ENCODE results near the gene SRSF12. TPM values are rescaled to one million over a fixed set of nuclear protein-coding genes. Genes with fewer than 3 reads are reported as not detected.

The SRSF12 gene
- polyA plus RNA-seq, 4 donors, result 0.15 to 1.3 TPM; not detected in 2

DNA sequence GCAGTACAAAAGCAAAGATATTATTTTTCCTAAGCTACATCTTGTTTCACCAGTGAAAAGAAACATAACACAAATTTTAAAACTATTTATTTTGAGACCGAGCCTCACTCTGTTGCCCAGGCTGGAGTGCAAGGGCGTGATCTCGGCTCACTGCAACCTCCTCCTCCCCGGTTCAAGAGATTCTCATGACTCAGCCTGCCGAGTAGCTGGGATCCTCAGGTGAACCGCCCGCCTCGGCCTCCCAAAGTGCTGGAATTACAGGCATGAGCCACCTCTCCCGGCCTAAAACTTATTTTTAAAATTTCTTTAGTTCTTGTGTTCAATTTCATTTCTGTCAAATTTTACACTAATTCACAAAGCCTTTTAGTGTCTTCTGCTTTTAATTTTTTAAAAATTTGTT is 5.9 kb downstream of the SRSF12 start:
- Histone ChIP-seq H3K27me3 (ENCODE audit: control insufficient read depth in 3 of 3, insufficient read depth in 3 of 3, low read length in 3 of 3) (no peaks in the 10 kb centered on the region), H3K4me3 (ENCODE audit: low read depth in 1 of 3, low read length in 3 of 3) (no peak overlapping the region), H3K9me3 (ENCODE audit: control insufficient read depth in 2 of 2, insufficient read depth in 1 of 2, low read depth in 1 of 2, low read length in 1 of 2) (no peaks in the 10 kb centered on the region), H3K27ac (ENCODE audit: low read depth in 1 of 3, low read length in 2 of 3) (no peak overlapping the region), H3K4me1 (ENCODE audit: control insufficient read depth in 3 of 3, insufficient read depth in 2 of 3, low read depth in 1 of 3, low read length in 2 of 3) (peaks cover 0 to 2% (median 0%) of the 10 kb centered on the region in 3 donors), H3K36me3 (ENCODE audit: control insufficient read depth in 3 of 3, insufficient read depth in 2 of 3, low read depth in 1 of 3, low read length in 3 of 3) (no peaks in the 10 kb centered on the region)
- FAIRE-seq (no peak), DNase-seq (no peak)
- 95 to 96% (median 95%) methylated on average over 9 of the region's 9 CpGs for WGBS, 3 donors

GRCh38 chr6:89110284-89110683 is 7.6 kb downstream of the SRSF12 start:
- WGBS, 3 donors, result 85 to 94% (median 90%) methylated on average over 3 of the region's 3 CpGs

DNA sequence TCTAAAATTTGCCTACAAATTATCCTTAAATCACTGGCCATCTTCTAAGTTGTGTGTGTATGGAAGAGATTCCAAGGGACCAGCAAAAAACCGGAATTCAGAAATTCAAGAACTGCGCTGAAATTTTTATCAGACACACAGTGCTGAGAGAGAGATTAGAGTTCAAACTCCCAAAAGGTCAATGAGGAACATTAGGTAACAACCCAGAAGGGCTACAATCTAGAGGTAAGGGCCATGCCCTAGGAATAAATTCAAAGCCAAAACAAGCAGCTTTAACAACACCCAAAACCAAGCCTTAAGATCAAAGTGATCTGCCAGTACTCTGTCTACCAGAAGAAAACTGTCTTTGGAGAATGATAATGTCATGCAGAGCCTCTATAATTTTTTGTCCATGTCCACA is 17.8 kb downstream of the SRSF12 start:
- Histone ChIP-seq H3K9me3 (ENCODE audit: control insufficient read depth in 2 of 2, insufficient read depth in 1 of 2, low read depth in 1 of 2, low read length in 1 of 2) (no peaks in the 10 kb centered on the region), H3K4me3 (ENCODE audit: low read depth in 1 of 3, low read length in 3 of 3) (no peak overlapping the region), H3K27me3 (ENCODE audit: control insufficient read depth in 3 of 3, insufficient read depth in 3 of 3, low read length in 3 of 3) (no peaks in the 10 kb centered on the region), H3K4me1 (ENCODE audit: control insufficient read depth in 3 of 3, insufficient read depth in 2 of 3, low read depth in 1 of 3, low read length in 2 of 3) (no peaks in the 10 kb centered on the region), H3K36me3 (ENCODE audit: control insufficient read depth in 3 of 3, insufficient read depth in 2 of 3, low read depth in 1 of 3, low read length in 3 of 3) (no peaks in the 10 kb centered on the region), H3K27ac (ENCODE audit: low read depth in 1 of 3, low read length in 2 of 3) (no peak overlapping the region)
- WGBS, 3 donors, result 83 to 96% (median 92%) methylated on average over 2 of the region's 2 CpGs
- DNase-seq (no peak), FAIRE-seq (no peak)

More at GRCh38 chr6:89110284-89110683, 7.6 kb downstream of the SRSF12 start:
- Histone ChIP-seq H3K36me3 (ENCODE audit: control insufficient read depth in 3 of 3, insufficient read depth in 2 of 3, low read depth in 1 of 3, low read length in 3 of 3) (no peaks in the 10 kb centered on the region), H3K27me3 (ENCODE audit: control insufficient read depth in 3 of 3, insufficient read depth in 3 of 3, low read length in 3 of 3) (no peaks in the 10 kb centered on the region), H3K4me1 (ENCODE audit: control insufficient read depth in 3 of 3, insufficient read depth in 2 of 3, low read depth in 1 of 3, low read length in 2 of 3) (no peaks in the 10 kb centered on the region), H3K27ac (ENCODE audit: low read depth in 1 of 3, low read length in 2 of 3) (no peak overlapping the region), H3K4me3 (ENCODE audit: low read depth in 1 of 3, low read length in 3 of 3) (no peak overlapping the region), H3K9me3 (ENCODE audit: control insufficient read depth in 2 of 2, insufficient read depth in 1 of 2, low read depth in 1 of 2, low read length in 1 of 2) (no peaks in the 10 kb centered on the region)
- no peak for FAIRE-seq
- no peak for DNase-seq

GRCh38 chr6:89098461-89098860 is 19.4 kb downstream of the SRSF12 start:
- Histone ChIP-seq H3K9me3 (ENCODE audit: control insufficient read depth in 2 of 2, insufficient read depth in 1 of 2, low read depth in 1 of 2, low read length in 1 of 2) (no peaks in the 10 kb centered on the region), H3K36me3 (ENCODE audit: control insufficient read depth in 3 of 3, insufficient read depth in 2 of 3, low read depth in 1 of 3, low read length in 3 of 3) (no peaks in the 10 kb centered on the region), H3K27me3 (ENCODE audit: control insufficient read depth in 3 of 3, insufficient read depth in 3 of 3, low read length in 3 of 3) (no peaks in the 10 kb centered on the region), H3K4me3 (ENCODE audit: low read depth in 1 of 3, low read length in 3 of 3) (no peak overlapping the region), H3K27ac (ENCODE audit: low read depth in 1 of 3, low read length in 2 of 3) (no peak overlapping the region), H3K4me1 (ENCODE audit: control insufficient read depth in 3 of 3, insufficient read depth in 2 of 3, low read depth in 1 of 3, low read length in 2 of 3) (no peaks in the 10 kb centered on the region)
- FAIRE-seq, result no peak
- no peak for DNase-seq
- 68 to 83% (median 81%) methylated on average over 8 of the region's 8 CpGs for WGBS, 3 donors

DNA sequence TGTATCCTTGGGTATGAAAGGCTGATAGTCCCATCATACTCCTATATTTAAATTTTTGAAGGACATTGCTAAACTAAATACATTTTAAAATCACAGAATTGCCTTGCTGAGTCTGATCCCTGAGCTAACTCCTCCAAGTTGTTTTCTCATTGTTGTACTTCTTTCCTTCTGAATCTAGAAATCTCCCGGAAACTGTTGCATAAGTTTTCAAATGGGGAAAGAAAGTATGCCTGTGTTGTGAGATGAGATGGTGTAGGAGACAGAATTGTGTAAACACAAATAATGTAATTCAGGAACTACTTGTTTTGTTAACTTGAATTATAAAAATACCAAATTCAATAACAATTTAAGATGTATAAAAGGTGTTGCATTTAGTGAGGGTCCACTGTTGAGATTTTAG is 30.0 kb downstream of the SRSF12 start:
- Histone ChIP-seq H3K36me3 (ENCODE audit: control insufficient read depth in 3 of 3, insufficient read depth in 2 of 3, low read depth in 1 of 3, low read length in 3 of 3) (peaks cover 0 to 12% (median 12%) of the 10 kb centered on the region in 3 donors), H3K27ac (ENCODE audit: low read depth in 1 of 3, low read length in 2 of 3) (no peak overlapping the region), H3K4me1 (ENCODE audit: control insufficient read depth in 3 of 3, insufficient read depth in 2 of 3, low read depth in 1 of 3, low read length in 2 of 3) (peaks cover 2 to 9% (median 6%) of the 10 kb centered on the region in 3 donors), H3K9me3 (ENCODE audit: control insufficient read depth in 2 of 2, insufficient read depth in 1 of 2, low read depth in 1 of 2, low read length in 1 of 2) (no peaks in the 10 kb centered on the region), H3K27me3 (ENCODE audit: control insufficient read depth in 3 of 3, insufficient read depth in 3 of 3, low read length in 3 of 3) (no peaks in the 10 kb centered on the region), H3K4me3 (ENCODE audit: low read depth in 1 of 3, low read length in 3 of 3) (no peak overlapping the region)
- FAIRE-seq (no peak), DNase-seq (no peak)
- WGBS, 3 donors, result 77 to 94% (median 79%) methylated on average over 1 of the region's 1 CpG

DNA sequence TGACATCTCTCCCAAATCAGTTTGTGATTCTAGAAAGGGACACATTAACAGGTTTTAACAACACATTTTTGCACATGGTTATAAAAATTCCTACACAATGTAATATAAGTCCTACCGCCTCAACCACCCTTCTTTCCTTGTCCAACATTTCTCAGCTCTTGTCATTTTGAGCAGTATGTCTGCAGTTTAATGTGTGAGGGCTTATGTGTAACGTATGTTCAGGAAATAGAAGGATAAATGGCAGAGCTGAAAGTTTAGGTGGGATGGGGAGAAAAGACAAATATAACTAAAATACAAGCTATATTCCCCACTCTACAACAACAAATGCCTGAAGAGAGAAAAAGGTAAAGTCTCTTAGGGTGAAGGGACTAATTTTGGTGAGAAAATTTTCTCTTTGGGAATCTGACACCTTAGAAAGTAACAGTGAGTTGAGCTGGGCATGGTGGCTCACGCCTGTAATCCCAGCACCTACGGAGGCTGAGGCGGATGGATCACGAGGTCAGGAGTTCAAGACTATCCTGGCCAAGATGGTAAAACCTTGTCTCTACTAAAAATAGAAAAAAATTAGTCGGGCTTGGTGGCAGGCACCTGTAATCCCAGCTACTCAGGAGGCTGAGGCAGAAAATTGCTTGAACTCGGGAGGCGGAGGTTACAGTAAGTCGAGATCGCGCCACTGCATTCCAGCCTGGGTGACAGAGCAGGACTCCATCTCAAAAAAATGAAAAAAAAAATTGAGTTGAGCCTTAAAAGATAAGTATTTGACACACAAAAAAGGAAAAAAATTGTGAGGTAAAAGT is 32.3 kb downstream of the SRSF12 start:
- Histone ChIP-seq H3K27ac (ENCODE audit: low read depth in 1 of 3, low read length in 2 of 3) (no peak overlapping the region), H3K27me3 (ENCODE audit: control insufficient read depth in 3 of 3, insufficient read depth in 3 of 3, low read length in 3 of 3) (no peaks in the 10 kb centered on the region), H3K9me3 (ENCODE audit: control insufficient read depth in 2 of 2, insufficient read depth in 1 of 2, low read depth in 1 of 2, low read length in 1 of 2) (no peaks in the 10 kb centered on the region), H3K4me3 (ENCODE audit: low read depth in 1 of 3, low read length in 3 of 3) (no peak overlapping the region), H3K36me3 (ENCODE audit: control insufficient read depth in 3 of 3, insufficient read depth in 2 of 3, low read depth in 1 of 3, low read length in 3 of 3) (peaks cover 0 to 12% (median 12%) of the 10 kb centered on the region in 3 donors), H3K4me1 (ENCODE audit: control insufficient read depth in 3 of 3, insufficient read depth in 2 of 3, low read depth in 1 of 3, low read length in 2 of 3) (peaks cover 2 to 9% (median 6%) of the 10 kb centered on the region in 3 donors)
- 94 to 96% (median 95%) methylated on average over 12 of the region's 12 CpGs for WGBS, 3 donors
- FAIRE-seq (no peak), DNase-seq (no peak)

DNA sequence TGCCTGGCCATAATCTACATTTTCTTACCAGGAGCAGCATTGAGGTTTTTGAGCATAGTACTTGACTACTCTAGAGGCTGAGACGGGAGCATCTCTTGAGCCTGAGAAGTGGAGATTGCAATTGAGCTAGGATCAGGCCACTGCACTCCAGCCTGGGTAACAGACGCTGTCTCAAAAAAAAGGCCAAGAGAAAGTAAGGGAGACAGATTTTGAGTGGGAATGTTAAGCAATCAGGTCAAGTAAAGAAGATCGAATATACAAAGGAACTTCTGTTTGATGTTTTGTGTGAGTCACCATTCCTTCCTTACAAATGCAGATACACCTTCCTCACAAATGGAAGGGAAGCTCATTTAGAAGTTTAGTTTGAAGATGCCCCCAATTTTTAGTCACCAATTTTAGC is 32.9 kb downstream of the SRSF12 start:
- FAIRE-seq (no peak), DNase-seq (no peak)
- peaks cover 0 to 12% (median 12%) of the 10 kb centered on the region in 3 donors for H3K36me3 ChIP-seq (ENCODE audit: control insufficient read depth in 3 of 3, insufficient read depth in 2 of 3, low read depth in 1 of 3, low read length in 3 of 3)
- H3K4me3 ChIP-seq (ENCODE audit: low read depth in 1 of 3, low read length in 3 of 3), result no peak overlapping the region
- no peaks in the 10 kb centered on the region for H3K27me3 ChIP-seq (ENCODE audit: control insufficient read depth in 3 of 3, insufficient read depth in 3 of 3, low read length in 3 of 3)
- peaks cover 2 to 9% (median 6%) of the 10 kb centered on the region in 3 donors for H3K4me1 ChIP-seq (ENCODE audit: control insufficient read depth in 3 of 3, insufficient read depth in 2 of 3, low read depth in 1 of 3, low read length in 2 of 3)
- 58 to 67% (median 62%) methylated on average over 3 of the region's 3 CpGs for WGBS, 3 donors
- H3K9me3 ChIP-seq (ENCODE audit: control insufficient read depth in 2 of 2, insufficient read depth in 1 of 2, low read depth in 1 of 2, low read length in 1 of 2), result no peaks in the 10 kb centered on the region
- peak overlapping the region in 1 of 3 donors; percentile 68 for H3K27ac ChIP-seq (ENCODE audit: low read depth in 1 of 3, low read length in 2 of 3)

- Histone ChIP-seq H3K9me3 (ENCODE audit: control insufficient read depth in 2 of 2, insufficient read depth in 1 of 2, low read depth in 1 of 2, low read length in 1 of 2) (no peaks in the 10 kb centered on the region), H3K27me3 (ENCODE audit: control insufficient read depth in 3 of 3, insufficient read depth in 3 of 3, low read length in 3 of 3) (no peaks in the 10 kb centered on the region), H3K36me3 (ENCODE audit: control insufficient read depth in 3 of 3, insufficient read depth in 2 of 3, low read depth in 1 of 3, low read length in 3 of 3) (peaks cover 0 to 12% (median 12%) of the 10 kb centered on the region in 3 donors), H3K4me3 (ENCODE audit: low read depth in 1 of 3, low read length in 3 of 3) (no peak overlapping the region), H3K4me1 (ENCODE audit: control insufficient read depth in 3 of 3, insufficient read depth in 2 of 3, low read depth in 1 of 3, low read length in 2 of 3) (peaks cover 2 to 9% (median 6%) of the 10 kb centered on the region in 3 donors), H3K27ac (ENCODE audit: low read depth in 1 of 3, low read length in 2 of 3) (peak overlapping the region in 1 of 3 donors; percentile 68)
- no peak for FAIRE-seq
- no peak for DNase-seq
Observed at GRCh38 chr6:89084542-89084941, 33.3 kb downstream of the SRSF12 start.
